SK-N-SH (cell line): Measurements from ENCODE around the gene PTPN14. TPM values are rescaled to one million over a fixed set of nuclear protein-coding genes. Genes with fewer than 3 reads are reported as not detected.

Source experiments
- CTCF ChIA-PET: fragments of 300-600, 350-600 bp; formaldehyde crosslinking; extraction: SDS; loops from one replicate; lab custom pipeline; 2021; lab: Yijun Ruan, JAX
- POLR2A ChIA-PET: fragments of 350-600 bp; sonication (Branson Sonifier 250); formaldehyde crosslinking; extraction: SDS; loops from one replicate; lab custom pipeline; 2020; ENCODE audit warnings: antibody characterized with exemption, inconsistent platforms; lab: Yijun Ruan, JAX
- DNase-seq: peaks from one replicate; pipeline ENCODE4 v3.0.0; 2012
- H2AFZ ChIP-seq: fragments of 200-600 bp; sonication (generic); 2 replicates; pipeline ENCODE4 v1.8.1; 2016; ENCODE audit warnings: antibody characterized with exemption, mild to moderate bottlenecking, low read depth
- H3F3A ChIP-seq: fragments of 200-600 bp; sonication (generic); replicated peaks from 2 replicates; pipeline ENCODE3; 2016; ENCODE audit warnings: antibody characterized with exemption, mild to moderate bottlenecking; ENCODE audit not compliant: insufficient read depth
- H3K27ac ChIP-seq, 2 experiments: fragments of 200-500 bp in 1 of 2; fragments of 200-600 bp in 1 of 2; sonication (Bioruptor generic) in 1 of 2; sonication (generic), shearing (Covaris generic) in 1 of 2; 2 replicates each; pipeline versions ENCODE4 v1.5.1 to v1.6.1; 2014 to 2016; ENCODE audit warnings: low read depth in 2 of 2, inconsistent platforms in 1 of 2, low read length in 1 of 2, mild to moderate bottlenecking in 1 of 2, mixed read lengths in 1 of 2
- H3K27me3 ChIP-seq: fragments of 200-600 bp; sonication (generic), shearing (Covaris generic); 2 replicates; pipeline ENCODE4 v1.6.1; 2016; ENCODE audit warnings: mixed run types; ENCODE audit not compliant: insufficient read depth
- H3K36me3 ChIP-seq, 2 experiments: fragments of 200-500 bp in 1 of 2; fragments of 200-600 bp in 1 of 2; sonication (Bioruptor generic) in 1 of 2; sonication (generic) in 1 of 2; replicated peaks in 1 of 2; 2 replicates each; pipeline versions ENCODE3 to v1.5.1; 2014 to 2016; ENCODE audit warnings: low read length in 1 of 2, mild to moderate bottlenecking in 1 of 2; ENCODE audit not compliant: insufficient read depth in 2 of 2, control insufficient read depth in 1 of 2
- H3K4me1 ChIP-seq, 2 experiments: fragments of 200-500 bp in 1 of 2; fragments of 200-600 bp in 1 of 2; sonication (Bioruptor generic) in 1 of 2; sonication (generic), shearing (Covaris generic) in 1 of 2; 2 replicates each; pipeline versions ENCODE4 v1.5.1 to v1.6.1; 2014 to 2016; ENCODE audit warnings: low read depth in 1 of 2, low read length in 1 of 2, mixed run types in 1 of 2; ENCODE audit not compliant: insufficient read depth in 2 of 2, control insufficient read depth in 1 of 2
- H3K4me2 ChIP-seq: fragments of 200-600 bp; sonication (generic), shearing (Covaris generic); 2 replicates; pipeline ENCODE4 v1.6.1; 2017; ENCODE audit warnings: mixed run types
- H3K4me3 ChIP-seq, 2 experiments: fragments of 200-500 bp in 1 of 2; fragments of 200-600 bp in 1 of 2; sonication (Bioruptor generic) in 1 of 2; sonication (generic), shearing (Covaris generic) in 1 of 2; 2 replicates each; pipeline versions ENCODE4 v1.5.1 to v1.8.1; 2014 to 2016; ENCODE audit warnings: low read depth in 2 of 2, inconsistent platforms in 1 of 2, low read length in 1 of 2, mild to moderate bottlenecking in 1 of 2, mixed read lengths in 1 of 2, moderate library complexity in 1 of 2
- H3K79me2 ChIP-seq: fragments of 200-600 bp; sonication (generic); 2 replicates; pipeline ENCODE4 v1.8.1; 2017; ENCODE audit warnings: mild to moderate bottlenecking; ENCODE audit not compliant: insufficient read depth
- H3K9ac ChIP-seq: fragments of 200-600 bp; sonication (generic); 2 replicates; pipeline ENCODE4 v1.6.1; 2017; ENCODE audit warnings: mixed run types
- H3K9me2 ChIP-seq: fragments of 200-600 bp; sonication (generic); 2 replicates; pipeline ENCODE4 v1.6.1; 2017; ENCODE audit warnings: mixed run types
- H3K9me3 ChIP-seq: fragments of 200-600 bp; sonication (generic); 2 replicates; pipeline ENCODE4 v1.6.1; 2017; ENCODE audit warnings: mixed run types, mild to moderate bottlenecking, moderate library complexity
- H4K20me1 ChIP-seq: fragments of 200-600 bp; sonication (generic); 2 replicates; pipeline ENCODE4 v1.6.1; 2017; ENCODE audit warnings: mild to moderate bottlenecking, mixed run types; ENCODE audit not compliant: insufficient read depth
- CHD2 ChIP-seq: fragments of 150-350 bp; IDR thresholded peaks from 2 replicates; pipeline ENCODE4 v1.6.1; 2018; ENCODE audit warnings: low read length; ENCODE audit not compliant: partially characterized antibody
- CTCF ChIP-seq: fragments of 200-600 bp; sonication (generic); IDR thresholded peaks from 2 replicates; pipeline ENCODE4 v1.6.1; 2017; ENCODE audit warnings: antibody characterized with exemption, mild to moderate bottlenecking, moderate library complexity
- ELF1 ChIP-seq: IDR thresholded peaks from 2 replicates; pipeline ENCODE4 v1.4.0; 2012
- EZH2phosphoT487 ChIP-seq: fragments of 200-600 bp; sonication (generic); IDR thresholded peaks from 2 replicates; pipeline ENCODE4 v1.6.1; 2017; ENCODE audit warnings: low read depth, mixed run types, mild to moderate bottlenecking, antibody characterized with exemption, moderate library complexity, borderline replicate concordance
- FOXJ3 ChIP-seq: sonication (generic); formaldehyde crosslinking; IDR thresholded peaks from 2 replicates; pipeline ENCODE4 v1.5.1; 2020; ENCODE audit warnings: mild to moderate bottlenecking, missing genetic modification reagents
- GABPA ChIP-seq: IDR thresholded peaks from 2 replicates; pipeline ENCODE4 v1.4.0; 2012; ENCODE audit warnings: low read depth, mild to moderate bottlenecking
- GATA2 ChIP-seq: sonication (generic); formaldehyde crosslinking; IDR thresholded peaks from 2 replicates; pipeline ENCODE4 v1.5.0; 2020; ENCODE audit warnings: mild to moderate bottlenecking, missing genetic modification reagents
- IRF3 ChIP-seq: fragments of 150-350 bp; IDR thresholded peaks from 2 replicates; pipeline ENCODE4 v1.6.1; 2016; ENCODE audit warnings: mild to moderate bottlenecking, low read depth, low read length
- JUND ChIP-seq: IDR thresholded peaks from 2 replicates; pipeline ENCODE4 v1.4.0; 2012
- MAX ChIP-seq: IDR thresholded peaks from 2 replicates; pipeline ENCODE4 v1.4.0; 2012; ENCODE audit warnings: low read depth
- MEF2A ChIP-seq: IDR thresholded peaks from 2 replicates; pipeline ENCODE4 v1.4.0; 2012; ENCODE audit warnings: low read depth, borderline replicate concordance
- NFIC ChIP-seq: IDR thresholded peaks from 2 replicates; pipeline ENCODE4 v1.4.0; 2012; ENCODE audit warnings: borderline replicate concordance
- POLR2AphosphoS5 ChIP-seq: IDR thresholded peaks from 2 replicates; pipeline ENCODE4 v1.6.1; 2012; ENCODE audit warnings: low read depth, low read length
- REST ChIP-seq: IDR thresholded peaks from 2 replicates; pipeline ENCODE4 v1.6.1; 2012; ENCODE audit warnings: mild to moderate bottlenecking, low read depth, low read length, moderate library complexity
- RFX5 ChIP-seq: IDR thresholded peaks from 2 replicates; pipeline ENCODE4 v1.6.1; 2012; ENCODE audit warnings: mild to moderate bottlenecking, improper control_type of control experiment, low read length
- TAF1 ChIP-seq: IDR thresholded peaks from 2 replicates; pipeline ENCODE4 v1.6.1; 2012; ENCODE audit warnings: low read depth, mild to moderate bottlenecking, low read length, moderate library complexity, borderline replicate concordance
- TEAD4 ChIP-seq: IDR thresholded peaks from 2 replicates; pipeline ENCODE4 v1.4.0; 2012; ENCODE audit warnings: mild to moderate bottlenecking, borderline replicate concordance; ENCODE audit not compliant: insufficient read depth
- USF1 ChIP-seq: IDR thresholded peaks from 2 replicates; pipeline ENCODE4 v1.4.0; 2012; ENCODE audit warnings: low read depth, borderline replicate concordance
- USF2 ChIP-seq: fragments of 150-350 bp; IDR thresholded peaks from 2 replicates; pipeline ENCODE4 v1.6.1; 2017; ENCODE audit warnings: antibody characterized with exemption, low read length, low read depth, borderline replicate concordance
- YY1 ChIP-seq: IDR thresholded peaks from 2 replicates; pipeline ENCODE4 v1.4.0; 2012; ENCODE audit warnings: low read depth, mild to moderate bottlenecking
- WGBS: methylation state at CpG from one replicate; pipeline ENCODE4 v1.1.6; 2017; ENCODE audit warnings: low lambda C conversion rate; 5-methylcytosine and 5-hydroxymethylcytosine counted together
- polyA plus RNA-seq, 3 experiments: library from polyadenylated mRNA; depleted of rRNA; stranded (reverse); fragments of >200 nt; gene quantifications; 2 replicates each; pipeline ENCODE4 v1.2.3, GENCODE V29; 2012

The PTPN14 gene
- polyA plus RNA-seq, 1 of the 3 experiments (the other 2 are of a cell fraction), result 12.8 TPM

- Histone ChIP-seq H3K79me2 (peaks cover 67% of the 10 kb centered on the region), H3K27ac (no peak overlapping the region), H3K36me3 (peaks cover 41 to 69% of the 10 kb centered on the region in 2 experiments), H3K4me3 (no peak overlapping the region), H3F3A (peaks cover 4% of the 10 kb centered on the region), H4K20me1 (no peaks in the 10 kb centered on the region), H3K27me3 (no peaks in the 10 kb centered on the region)
- POLR2A ChIA-PET, result no interaction called here
- TF ChIP-seq JUND, result no peak
- no peak for TF ChIP-seq IRF3
- no peak for TF ChIP-seq RFX5
- no peak for TF ChIP-seq CTCF
- TF ChIP-seq MEF2A, result no peak
- TF ChIP-seq USF1, result no peak
- TF ChIP-seq ELF1, result no peak
- TF ChIP-seq USF2, result no peak
- TF ChIP-seq MAX, result no peak
- no peak for TF ChIP-seq CHD2
- no peak for TF ChIP-seq POLR2AphosphoS5
- no peak for TF ChIP-seq TAF1
- no peak for TF ChIP-seq EZH2phosphoT487
- TF ChIP-seq GATA2 (CRISPR knock-in tag), result no peak
- TF ChIP-seq TEAD4, result no peak
- TF ChIP-seq YY1, result no peak
- TF ChIP-seq NFIC, result no peak
- TF ChIP-seq GABPA, result no peak
- no peak for TF ChIP-seq REST
- TF ChIP-seq FOXJ3 (CRISPR knock-in tag), result no peak
- TF ChIP-seq, all 33 proteins: peak for 0
- Histone ChIP-seq H3K9me2 (no peaks in the 10 kb centered on the region), H3K4me2 (no peak overlapping the region), H3K9me3 (no peaks in the 10 kb centered on the region), H3K4me1 (peaks cover 2 to 33% of the 10 kb centered on the region in 2 experiments; a peak in 3 of 4 replicates), H3K9ac (no peak overlapping the region), H2AFZ (no peak overlapping the region)
- CTCF ChIA-PET, result no interaction called here
- no peak for DNase-seq
- whole genome bisulfite sequencing, result 97% methylated on average over 6 of the region's 6 CpGs
Observed at GRCh38 chr1:214398490-214398889, 152.9 kb downstream of the PTPN14 start.
